Activated CD4-positive, alpha-beta T cell treated with anti-CD3 and anti-CD28 coated beads, Interleukin-2, amount 50 U/mL, for 24 hours (primary cell): ENCODE measurements around the gene UNC45B.
"Not testable (repeated sequence)": the region's sequence is repeated elsewhere in the genome, so short reads cannot be mapped to it uniquely, and the experiment has no call there.

Source experiments
- DNase-seq, 2 donors: peaks; one replicate each; pipeline ENCODE4 v3.0.0-alpha.2; 2020; ENCODE audit warnings: low read depth in 1 of 2, low spot score in 1 of 2

UNC45B gene

GRCh38 chr17:35169835-35170363 is 22.3 kb downstream of the UNC45B start:
- DNase-seq = no peak

GRCh38 chr17:35170968-35171771 is 23.6 kb downstream of the UNC45B start:
- peak in 1 of 2 donors; percentile 6 for DNase-seq

GRCh38 chr17:35171834-35172233 is 24.2 kb downstream of the UNC45B start:
- DNase-seq = no peak

GRCh38 chr17:35172321-35172720 is 24.7 kb downstream of the UNC45B start:
- DNase-seq = not testable (repeated sequence)

- DNase-seq = no peak
Measured at GRCh38 chr17:35174835-35175334, 27.3 kb downstream of the UNC45B start.

GRCh38 chr17:35175638-35176415 is 28.2 kb downstream of the UNC45B start:
- no peak for DNase-seq

GRCh38 chr17:35176897-35177296 is 29.3 kb downstream of the UNC45B start:
- DNase-seq = no peak

GRCh38 chr17:35179379-35179778 is 31.8 kb downstream of the UNC45B start:
- not testable (repeated sequence) for DNase-seq

GRCh38 chr17:35183332-35183731 is 35.7 kb downstream of the UNC45B start:
- DNase-seq = no peak

- DNase-seq = no peak
Measured at GRCh38 chr17:35184274-35184673, 36.7 kb downstream of the UNC45B start.

GRCh38 chr17:35185849-35186248 is 38.2 kb downstream of the UNC45B start:
- no peak for DNase-seq

- no peak for DNase-seq
Measured at GRCh38 chr17:35187481-35187880, 39.9 kb downstream of the UNC45B start.

GRCh38 chr17:35188111-35188510 is 40.5 kb downstream of the UNC45B start:
- DNase-seq = no peak

- no peak for DNase-seq
Measured at GRCh38 chr17:35189291-35189690, 41.7 kb downstream of the UNC45B start.

GRCh38 chr17:35191001-35191695 is 43.5 kb downstream of the UNC45B start:
- DNase-seq = no peak

GRCh38 chr17:35192708-35193107 is 45.1 kb downstream of the UNC45B start:
- DNase-seq = no peak

- DNase-seq = not testable (repeated sequence)
Measured at GRCh38 chr17:35194001-35194400, 46.4 kb downstream of the UNC45B start, which contains the start of gene SLC35G3. SLC35G3 (minus strand) TSS chr17:35194393; CDS start chr17:35194307, 86 bp downstream.

GRCh38 chr17:35195062-35195461 is 47.4 kb downstream of the UNC45B start:
- not testable (repeated sequence) for DNase-seq

GRCh38 chr17:35202582-35202981 is 55.0 kb downstream of the UNC45B start:
- not testable (repeated sequence) for DNase-seq

GRCh38 chr17:35210741-35211140 is 63.1 kb downstream of the UNC45B start:
- DNase-seq = peak in 1 of 2 donors; percentile 29

GRCh38 chr17:35212668-35213067 is 65.1 kb downstream of the UNC45B start:
- no peak for DNase-seq
